Esophagus squamous epithelium (tissue), 4 donors: Measurements from ENCODE around the gene SUSD2.
"Not testable (repeated sequence)": the region's sequence is repeated elsewhere in the genome, so short reads cannot be mapped to it uniquely, and the experiment has no call there.

Experiments
- CTCF ChIP-seq, 6 experiments: fragments of 450-650 bp in 4 of 6; fragments of 200-600 bp in 2 of 6; sonication (generic) in 2 of 6; IDR thresholded peaks; one replicate each; pipeline ENCODE4 v1.5.1; 2016 to 2019; ENCODE audit warnings: antibody characterized with exemption in 6 of 6, mild to moderate bottlenecking in 4 of 6, moderate library complexity in 4 of 6
- POLR2A ChIP-seq, 4 donors: fragments of 450-650 bp; IDR thresholded peaks; one replicate each; pipeline ENCODE4 v1.6.1; 2017; ENCODE audit warnings: antibody characterized with exemption in 4 of 4, mild to moderate bottlenecking in 4 of 4, moderate library complexity in 3 of 4

GRCh38 chr22:24182900-24183246 is 1.6 kb downstream of the SUSD2 start:
- not testable (repeated sequence) for TF ChIP-seq POLR2A, CTCF (IDR thresholded peaks at IDR 0.05)
